GM23248 (cell line): ENCODE measurements around the gene KSR2.

Experiments
- EZH2 ChIP-seq: fragments of 200-600 bp; sonication (generic); IDR thresholded peaks from 2 replicates; pipeline ENCODE4 v1.6.1; 2018; ENCODE audit warnings: antibody characterized with exemption, mild to moderate bottlenecking; ENCODE audit not compliant: insufficient read depth, poor library complexity, severe bottlenecking
- EZH2phosphoT487 ChIP-seq: fragments of 200-600 bp; sonication (generic); IDR thresholded peaks from 2 replicates; pipeline ENCODE4 v1.6.1; 2018; ENCODE audit warnings: antibody characterized with exemption, moderate library complexity, mild to moderate bottlenecking, low read depth; ENCODE audit not compliant: insufficient read depth

- TF ChIP-seq EZH2phosphoT487 (no peak), EZH2 (no peak)
Measured at GRCh38 chr12:117590999-117591398, 377.8 kb downstream of the KSR2 start.
